GM19372 (cell line): ENCODE results near the gene RFK.
A peak's percentile ranks its signal among the peaks of the same experiment; 100 is the strongest.
"Not testable (repeated sequence)": the region's sequence is repeated elsewhere in the genome, so short reads cannot be mapped to it uniquely, and the experiment has no call there.

Experiments
- ATAC-seq: cut with Tn5 transposase; IDR thresholded peaks from one replicate; pipeline ENCODE4 v1.9.1; 2021; ENCODE audit warnings: mild to moderate bottlenecking, low read depth, moderate library complexity; ENCODE audit not compliant: unreplicated experiment

Gene RFK

GRCh38 chr9:76394195-76394959 lies at the start of gene RFK:
Gene RFK, minus strand, starts transcription at chr9:76394426. Its CDS starts 255 bp downstream, at chr9:76394171.
- peak; percentile 66 for ATAC-seq

- ATAC-seq, result no peak
Measured at GRCh38 chr9:76443887-76444286, 49.7 kb upstream of the RFK start.

GRCh38 chr9:76441551-76442322 lies 47.5 kb upstream of the RFK start:
- peak; percentile 57 for ATAC-seq

- peak; percentile 66 for ATAC-seq
Measured at GRCh38 chr9:76438841-76439588, 44.8 kb upstream of the RFK start.

GRCh38 chr9:76437017-76437699 lies 42.9 kb upstream of the RFK start:
- ATAC-seq, result not testable (repeated sequence)

GRCh38 chr9:76434897-76435296 lies 40.7 kb upstream of the RFK start:
- ATAC-seq, result not testable (repeated sequence)

- ATAC-seq, result no peak
Measured at GRCh38 chr9:76433836-76434235, 39.6 kb upstream of the RFK start.

GRCh38 chr9:76433406-76433805 lies 39.2 kb upstream of the RFK start:
- no peak for ATAC-seq

- ATAC-seq, result no peak
Measured at GRCh38 chr9:76431601-76432000, 37.4 kb upstream of the RFK start.

- no peak for ATAC-seq
Measured at GRCh38 chr9:76426807-76427419, 32.7 kb upstream of the RFK start.

GRCh38 chr9:76425677-76426453 lies 31.6 kb upstream of the RFK start:
- ATAC-seq, result no peak

GRCh38 chr9:76424491-76424890 lies 30.3 kb upstream of the RFK start:
- no peak for ATAC-seq

- no peak for ATAC-seq
Measured at GRCh38 chr9:76423216-76424177, 29.3 kb upstream of the RFK start.

GRCh38 chr9:76419782-76420380 lies 25.7 kb upstream of the RFK start:
- ATAC-seq, result no peak

GRCh38 chr9:76417394-76417793 lies 23.2 kb upstream of the RFK start:
- ATAC-seq, result no peak

GRCh38 chr9:76415731-76416130 lies 21.5 kb upstream of the RFK start:
- no peak for ATAC-seq

- ATAC-seq, result no peak
Measured at GRCh38 chr9:76415154-76415553, 20.9 kb upstream of the RFK start.

- ATAC-seq, result peak; percentile 89
Measured at GRCh38 chr9:76414661-76415060, 20.4 kb upstream of the RFK start.
